Keratinocyte (primary cell): Measurements from ENCODE around the gene PTPRN2. TPM values are rescaled to one million over a fixed set of nuclear protein-coding genes. Genes with fewer than 3 reads are reported as not detected.

Source experiments
- DNase-seq: peaks from one replicate; pipeline ENCODE4 v3.0.0-alpha.2; 2011; ENCODE audit warnings: low read depth, missing footprints, low spot score
- FAIRE-seq: peaks from 2 replicates; lab custom pipeline; 2011; peaks lifted over from hg19 to GRCh38; lab: Jason Lieb, UNC
- H2AFZ ChIP-seq: 2 replicates; pipeline ENCODE4 v1.6.0; 2012; ENCODE audit warnings: low read length, control low read depth, inconsistent platforms; ENCODE audit not compliant: control insufficient read depth
- H3K27ac ChIP-seq: 2 replicates; pipeline ENCODE4 v1.5.1; 2011; ENCODE audit warnings: low read length; ENCODE audit not compliant: control insufficient read depth, insufficient read depth
- H3K27me3 ChIP-seq: 3 replicates; pipeline ENCODE4 v1.6.0; 2011; ENCODE audit warnings: low read length; ENCODE audit not compliant: control insufficient read depth, insufficient read depth; ENCODE audit errors: extremely low read depth
- H3K36me3 ChIP-seq, 2 experiments: 2 replicates in 1 of 2; 3 replicates in 1 of 2; pipeline ENCODE4 v1.5.1; 2011; ENCODE audit warnings: low read length in 2 of 2, mild to moderate bottlenecking in 1 of 2; ENCODE audit not compliant: control insufficient read depth in 2 of 2, insufficient read depth in 2 of 2; ENCODE audit errors: extremely low read depth in 1 of 2
- H3K4me1 ChIP-seq: 3 replicates; pipeline ENCODE4 v1.5.1; 2011; ENCODE audit warnings: low read length; ENCODE audit not compliant: control insufficient read depth, insufficient read depth; ENCODE audit errors: extremely low read depth
- H3K4me2 ChIP-seq: 3 replicates; pipeline ENCODE4 v1.6.0; 2011; ENCODE audit warnings: low read depth, low read length; ENCODE audit not compliant: control insufficient read depth, insufficient read depth; ENCODE audit errors: extremely low read depth
- H3K4me3 ChIP-seq, 3 experiments: fragments of 200-600 bp in 1 of 3; sonication (generic) in 1 of 3; 2 replicates in 2 of 3; 3 replicates in 1 of 3; pipeline ENCODE4 v1.5.1; 2011 to 2016; ENCODE audit warnings: low read length in 3 of 3, mild to moderate bottlenecking in 3 of 3, control low read depth in 2 of 3, inconsistent platforms in 1 of 3, low read depth in 1 of 3, mixed read lengths in 1 of 3, mixed run types in 1 of 3, moderate library complexity in 1 of 3; ENCODE audit not compliant: control insufficient read depth in 2 of 3, insufficient read depth in 2 of 3; ENCODE audit errors: extremely low read depth in 1 of 3
- H3K79me2 ChIP-seq: 2 replicates; pipeline ENCODE4 v1.6.0; 2012; ENCODE audit warnings: low read length; ENCODE audit not compliant: control insufficient read depth, insufficient read depth
- H3K9ac ChIP-seq: 3 replicates; pipeline ENCODE4 v1.6.0; 2011; ENCODE audit warnings: low read length; ENCODE audit not compliant: control insufficient read depth, insufficient read depth; ENCODE audit errors: extremely low read depth
- H3K9me1 ChIP-seq: 3 replicates; pipeline ENCODE4 v1.6.0; 2011; ENCODE audit warnings: low read length; ENCODE audit not compliant: control insufficient read depth, insufficient read depth; ENCODE audit errors: extremely low read depth
- H3K9me3 ChIP-seq: 2 replicates; pipeline ENCODE4 v1.5.1; 2012; ENCODE audit warnings: low read depth, low read length; ENCODE audit not compliant: control insufficient read depth
- H4K20me1 ChIP-seq: 3 replicates; pipeline ENCODE4 v1.6.0; 2011; ENCODE audit warnings: low read length; ENCODE audit not compliant: control insufficient read depth, insufficient read depth; ENCODE audit errors: extremely low read depth
- EZH2 ChIP-seq: IDR thresholded peaks from one replicate; pipeline ENCODE4 v1.6.1; 2012; ENCODE audit warnings: inconsistent platforms, mild to moderate bottlenecking, low read length, moderate library complexity
- dilution Hi-C: fragments of 300-500 bp; cut with MboI; formaldehyde crosslinking; loops from one replicate; pipeline ENCODE4 v1.7.0; 2020; ENCODE audit warnings: low sequenced_read_pairs; ENCODE audit not compliant: extremely low pct_ligation_motif_present
- polyA plus RNA-seq, 5 experiments: library from polyadenylated mRNA; depleted of rRNA in 3 of 5; stranded (reverse) in 3 of 5; stranded (forward) in 1 of 5; unstranded in 1 of 5; fragments of >200 nt; gene quantifications; 1 replicate in 1 of 5; 2 replicates in 3 of 5; 3 replicates in 1 of 5; pipeline versions ENCODE4 v1.2.1 to v1.2.3, GENCODE V29; 2011 to 2012; ENCODE audit warnings: missing spikeins in 2 of 5, low read depth in 1 of 5, low replicate concordance in 1 of 5
- TF ChIP-seq, protein P1 (sequence below), 3 experiments: IDR thresholded peaks in 1 of 3; conservative IDR thresholded peaks in 1 of 3; optimal IDR thresholded peaks in 1 of 3; 2 replicates in 2 of 3; 3 replicates in 1 of 3; pipeline versions ENCODE3 to v1.5.1; 2011; ENCODE audit warnings: low read length in 3 of 3, mild to moderate bottlenecking in 3 of 3, moderate library complexity in 2 of 3, control low read depth in 1 of 3, inconsistent platforms in 1 of 3; ENCODE audit not compliant: insufficient read depth in 2 of 3; ENCODE audit errors: extremely low read depth in 1 of 3

The PTPRN2 gene
- polyA plus RNA-seq, 1 donor (not counting 4 experiments of a cell fraction or from before 2014, with no cell fraction given), result not detected

DNA sequence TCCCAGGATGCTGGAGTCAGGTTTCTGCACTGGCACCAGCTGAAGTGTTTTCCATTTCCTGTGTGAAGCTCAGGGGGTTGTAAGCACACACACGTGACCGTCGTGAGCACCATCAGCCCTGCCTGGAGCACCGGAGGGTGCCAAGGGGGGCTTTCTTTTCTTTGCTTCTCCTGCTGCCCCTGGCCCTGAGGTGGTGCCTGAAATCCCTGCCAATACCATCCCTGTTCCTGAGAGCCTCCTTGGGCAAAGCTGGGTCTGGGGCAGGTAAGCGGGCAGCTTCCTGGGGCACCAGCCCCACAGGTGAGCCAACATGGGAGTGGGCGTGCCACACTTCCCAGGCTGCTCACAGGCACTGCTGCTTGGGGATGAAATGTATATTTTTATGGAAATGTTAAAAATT, 657.2 kb downstream of the PTPRN2 start:
- no peak for FAIRE-seq
- Histone ChIP-seq H4K20me1 (no peaks in the 10 kb centered on the region), H3K9me1 (no peaks in the 10 kb centered on the region), H3K27me3 (no peaks in the 10 kb centered on the region), H3K9ac (no peak overlapping the region), H3K4me3 (no peak overlapping the region), H3K9me3 (peaks cover 31% of the 10 kb centered on the region), H3K4me2 (no peak overlapping the region), H2AFZ (no peak overlapping the region), H3K36me3 (no peaks in the 10 kb centered on the region), H3K79me2 (no peaks in the 10 kb centered on the region), H3K4me1 (no peaks in the 10 kb centered on the region), H3K27ac (no peak overlapping the region)
- TF ChIP-seq EZH2, result no peak
- TF ChIP-seq, protein P1, sequence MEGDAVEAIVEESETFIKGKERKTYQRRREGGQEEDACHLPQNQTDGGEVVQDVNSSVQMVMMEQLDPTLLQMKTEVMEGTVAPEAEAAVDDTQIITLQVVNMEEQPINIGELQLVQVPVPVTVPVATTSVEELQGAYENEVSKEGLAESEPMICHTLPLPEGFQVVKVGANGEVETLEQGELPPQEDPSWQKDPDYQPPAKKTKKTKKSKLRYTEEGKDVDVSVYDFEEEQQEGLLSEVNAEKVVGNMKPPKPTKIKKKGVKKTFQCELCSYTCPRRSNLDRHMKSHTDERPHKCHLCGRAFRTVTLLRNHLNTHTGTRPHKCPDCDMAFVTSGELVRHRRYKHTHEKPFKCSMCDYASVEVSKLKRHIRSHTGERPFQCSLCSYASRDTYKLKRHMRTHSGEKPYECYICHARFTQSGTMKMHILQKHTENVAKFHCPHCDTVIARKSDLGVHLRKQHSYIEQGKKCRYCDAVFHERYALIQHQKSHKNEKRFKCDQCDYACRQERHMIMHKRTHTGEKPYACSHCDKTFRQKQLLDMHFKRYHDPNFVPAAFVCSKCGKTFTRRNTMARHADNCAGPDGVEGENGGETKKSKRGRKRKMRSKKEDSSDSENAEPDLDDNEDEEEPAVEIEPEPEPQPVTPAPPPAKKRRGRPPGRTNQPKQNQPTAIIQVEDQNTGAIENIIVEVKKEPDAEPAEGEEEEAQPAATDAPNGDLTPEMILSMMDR (optimal IDR thresholded peaks at IDR 0.05 in 1 of 3, IDR thresholded peaks at IDR 0.05 in 1 of 3, conservative IDR thresholded peaks at IDR 0.05 in 1 of 3; ENCODE audit: extremely low read depth in 1 of 3, insufficient read depth in 2 of 3, low read length in 3 of 3), result no peak
- DNase-seq, result no peak
- dilution Hi-C loops, result no loop called here

DNA sequence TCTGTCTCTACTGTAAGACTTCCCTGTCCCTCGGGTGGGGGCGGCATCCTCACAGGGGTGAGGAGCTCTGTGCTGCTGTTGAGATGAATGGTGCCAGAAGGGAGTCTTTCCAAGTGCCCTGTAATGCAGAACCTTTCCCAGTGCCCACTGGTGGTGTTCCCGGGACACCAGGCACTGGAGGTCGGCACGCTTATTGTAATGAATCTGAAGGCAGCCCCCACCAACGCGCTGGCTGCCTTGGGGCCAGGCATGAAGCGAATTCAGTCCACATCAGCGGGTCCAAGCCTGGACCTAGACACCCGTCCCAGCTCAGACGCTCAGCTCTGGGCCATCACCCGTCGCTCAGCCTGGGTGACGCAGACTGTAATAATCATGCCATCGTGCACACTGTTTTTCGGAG, 658.0 kb downstream of the PTPRN2 start:
- no peak for FAIRE-seq
- Histone ChIP-seq H3K79me2 (no peaks in the 10 kb centered on the region), H4K20me1 (no peaks in the 10 kb centered on the region), H3K4me2 (no peak overlapping the region), H3K36me3 (no peaks in the 10 kb centered on the region), H3K27ac (no peak overlapping the region), H3K9ac (no peak overlapping the region), H3K27me3 (no peaks in the 10 kb centered on the region), H3K9me1 (no peaks in the 10 kb centered on the region), H3K4me3 (no peak overlapping the region), H3K4me1 (no peaks in the 10 kb centered on the region), H3K9me3 (peaks cover 31% of the 10 kb centered on the region), H2AFZ (no peak overlapping the region)
- dilution Hi-C loops, result no loop called here
- TF ChIP-seq, protein P1 (optimal IDR thresholded peaks at IDR 0.05 in 1 of 3, IDR thresholded peaks at IDR 0.05 in 1 of 3, conservative IDR thresholded peaks at IDR 0.05 in 1 of 3; ENCODE audit: extremely low read depth in 1 of 3, insufficient read depth in 2 of 3, low read length in 3 of 3), result no peak
- no peak for TF ChIP-seq EZH2
- DNase-seq, result no peak
